ENCODE measurements around the gene FBXW11. TPM values are rescaled to one million over a fixed set of nuclear protein-coding genes. Genes with fewer than 3 reads are reported as not detected.

The FBXW11 gene
- total RNA-seq, 1 donor from 2014 or later: 67.5 TPM

Other genes starting within 250 kb of the FBXW11 start
- gene SMIM23, start 220.8 kb downstream of the FBXW11 start, total RNA-seq: not detected in 2 replicates
- 33.9 and 34.0 TPM in 2 replicates for gene STK10, start 181.6 kb upstream of the FBXW11 start, total RNA-seq
- gene EFCAB9, start 187.5 kb upstream of the FBXW11 start, total RNA-seq: not detected in 2 replicates

All from pulmonary artery endothelial cell (primary cell).